Non-pigmented ciliary epithelial cell (primary cell): ENCODE results near the gene RBM47.
"Not testable (repeated sequence)": the region's sequence is repeated elsewhere in the genome, so short reads cannot be mapped to it uniquely, and the experiment has no call there.

Experiments
- DNase-seq: peaks from one replicate; pipeline ENCODE4 v3.0.0-alpha.2; 2010; ENCODE audit warnings: low read depth

The RBM47 gene

DNA sequence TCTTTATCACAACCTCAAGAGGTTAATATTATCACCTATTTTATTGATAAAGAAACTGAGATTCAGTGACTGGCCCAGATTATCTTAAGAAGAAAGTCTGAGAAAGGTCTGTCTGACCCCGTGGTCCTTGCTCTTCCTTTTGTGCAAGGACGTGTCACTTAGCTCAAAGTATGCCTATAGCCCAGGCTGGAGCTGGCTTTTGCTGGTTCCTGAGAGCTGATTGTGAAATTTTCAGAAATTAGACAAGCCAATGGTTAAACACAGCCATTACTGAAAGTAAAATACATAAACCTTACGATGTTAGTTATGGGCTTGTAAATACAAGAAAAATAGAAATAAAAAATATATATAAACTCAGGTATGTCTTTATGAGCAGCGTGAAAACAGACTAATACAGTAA, 224.5 kb downstream of the RBM47 start:
- no peak for DNase-seq

DNA sequence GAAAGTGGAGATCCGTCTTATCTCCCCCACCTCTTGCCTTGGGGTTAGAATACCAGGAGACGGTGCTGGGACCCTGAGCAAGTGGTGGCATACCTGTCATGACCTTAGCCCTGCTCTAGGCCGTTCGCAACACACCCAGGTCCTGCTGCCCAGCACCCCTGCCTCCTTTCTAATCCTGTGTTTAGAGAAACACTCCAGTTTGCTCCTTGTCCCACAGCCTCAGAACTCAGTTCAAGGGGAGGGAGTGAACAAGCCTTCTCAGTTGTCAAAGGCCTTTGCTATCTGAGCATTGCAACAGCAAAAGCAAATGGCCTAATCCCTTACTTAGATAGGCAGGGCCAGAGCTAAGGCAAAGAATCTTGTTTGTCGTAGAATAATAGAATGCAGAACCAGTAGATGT, 226.6 kb downstream of the RBM47 start:
- no peak for DNase-seq

DNA sequence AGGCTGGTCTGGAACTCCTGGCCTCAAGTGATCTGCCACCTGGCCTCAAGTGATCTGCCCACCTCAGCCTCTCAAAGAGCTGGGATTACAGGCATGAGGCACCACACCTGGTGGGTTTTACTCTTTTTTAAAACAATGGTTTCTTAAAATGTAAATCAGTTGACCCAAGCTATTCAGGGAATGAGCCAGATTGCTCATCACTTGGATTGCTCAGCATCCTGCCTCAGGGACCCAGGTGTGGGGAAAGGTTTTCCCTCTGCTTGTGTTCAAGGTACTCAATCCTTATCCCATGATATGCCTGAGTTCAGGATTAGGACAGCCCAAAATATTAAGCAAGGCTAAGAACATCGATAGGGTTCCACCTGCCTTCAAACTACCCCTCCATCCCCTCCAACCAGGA, 227.1 kb downstream of the RBM47 start:
- DNase-seq, result no peak

DNA sequence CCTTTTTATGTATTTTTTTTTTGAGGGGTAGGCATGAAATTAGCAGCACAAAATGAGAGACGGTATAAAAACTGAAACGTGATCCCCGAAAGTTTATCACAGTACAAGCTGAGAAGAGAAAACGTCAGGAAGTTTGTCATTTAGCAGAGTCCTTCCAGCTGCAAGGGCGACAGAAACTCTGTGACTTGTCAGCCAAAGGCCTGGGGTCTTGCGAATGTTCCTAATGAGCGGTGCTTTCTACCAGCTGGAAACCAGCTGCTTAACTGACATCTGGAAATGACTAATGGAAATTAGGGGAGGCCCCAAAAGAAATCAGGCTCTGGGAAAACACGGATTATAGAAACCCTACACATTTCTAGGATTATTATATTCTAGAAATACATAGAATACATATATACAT, 228.0 kb downstream of the RBM47 start:
- DNase-seq, result no peak

DNA sequence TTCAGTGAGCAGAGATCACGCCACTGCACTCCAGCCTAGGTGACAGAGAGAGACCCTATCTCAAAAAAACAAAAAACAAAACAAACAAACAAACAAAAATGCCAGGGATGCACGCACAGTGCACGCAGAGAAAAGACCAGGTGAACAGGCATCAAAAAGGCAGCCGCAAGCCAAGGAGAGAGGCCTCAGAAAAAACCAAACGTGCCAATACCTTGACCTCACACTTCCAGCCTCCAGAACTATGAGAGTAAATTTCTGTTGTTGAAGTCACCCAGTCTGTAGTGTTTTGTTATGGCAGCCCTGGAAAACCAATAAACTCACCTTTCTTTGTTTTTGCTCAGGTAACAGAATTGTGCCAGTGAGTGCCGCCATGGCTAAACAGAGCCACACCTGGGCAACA, 228.6 kb downstream of the RBM47 start:
- no peak for DNase-seq

DNA sequence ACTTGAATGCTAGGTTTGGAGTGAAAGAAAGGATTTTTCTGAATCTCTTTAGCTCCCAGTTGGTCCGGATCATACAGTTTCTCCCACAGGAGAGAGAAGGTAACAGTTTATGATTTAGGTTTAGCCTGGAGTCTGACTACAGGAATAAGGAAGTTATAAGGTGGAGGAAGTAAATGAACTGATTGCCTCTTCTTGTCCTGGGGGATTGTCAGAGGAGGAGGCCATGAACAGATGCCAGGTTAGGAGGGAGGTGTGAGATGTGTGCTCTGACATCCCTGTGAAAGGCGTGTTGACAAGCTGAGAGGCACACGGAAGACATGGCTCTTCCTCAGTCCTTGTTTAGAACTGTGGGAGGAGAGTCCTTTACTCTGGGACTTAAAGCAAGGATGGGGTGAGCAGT, 230.1 kb downstream of the RBM47 start:
- DNase-seq, result no peak

DNA sequence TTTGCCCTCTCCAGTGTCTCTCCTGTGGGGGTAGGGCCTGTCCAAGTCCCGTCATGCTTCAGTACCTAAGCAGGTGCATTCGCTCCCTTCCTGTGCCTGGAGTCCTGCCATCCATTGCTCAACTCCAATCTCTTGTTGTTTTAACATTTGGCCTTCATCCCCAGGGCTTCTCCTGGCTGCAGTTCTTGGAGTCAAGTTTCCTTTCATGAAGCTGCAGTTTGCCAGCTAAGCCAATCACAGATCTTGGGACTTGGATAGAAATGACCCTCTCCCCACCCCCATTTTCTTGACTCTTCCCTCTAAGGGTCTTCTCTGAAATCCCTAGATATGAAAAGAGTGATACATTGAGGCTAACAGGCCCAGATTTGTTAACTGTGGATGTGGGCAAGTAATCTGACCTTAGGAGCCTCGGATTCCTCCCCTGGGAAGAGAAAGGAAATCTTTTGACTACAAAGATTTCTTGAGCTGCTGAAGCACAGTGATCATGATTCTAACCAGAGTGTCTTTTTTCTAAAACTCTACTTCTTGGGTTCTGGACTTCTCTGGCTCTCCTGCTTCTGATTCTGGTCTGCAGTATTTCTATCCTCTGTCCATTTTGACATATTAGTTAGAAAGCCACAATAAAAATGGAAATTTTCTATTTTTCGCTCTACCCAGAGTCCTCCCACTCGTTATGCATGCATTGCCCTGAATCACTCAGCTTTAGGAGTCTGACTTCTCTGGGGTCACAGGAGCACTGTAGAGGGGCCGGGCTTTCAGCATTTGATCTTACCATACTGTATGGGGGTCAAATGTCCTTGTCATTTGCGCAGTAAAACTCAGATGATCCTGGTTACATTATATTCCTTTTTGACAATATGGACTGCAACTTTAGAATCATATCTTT, 233.5 kb downstream of the RBM47 start:
- no peak for DNase-seq

DNA sequence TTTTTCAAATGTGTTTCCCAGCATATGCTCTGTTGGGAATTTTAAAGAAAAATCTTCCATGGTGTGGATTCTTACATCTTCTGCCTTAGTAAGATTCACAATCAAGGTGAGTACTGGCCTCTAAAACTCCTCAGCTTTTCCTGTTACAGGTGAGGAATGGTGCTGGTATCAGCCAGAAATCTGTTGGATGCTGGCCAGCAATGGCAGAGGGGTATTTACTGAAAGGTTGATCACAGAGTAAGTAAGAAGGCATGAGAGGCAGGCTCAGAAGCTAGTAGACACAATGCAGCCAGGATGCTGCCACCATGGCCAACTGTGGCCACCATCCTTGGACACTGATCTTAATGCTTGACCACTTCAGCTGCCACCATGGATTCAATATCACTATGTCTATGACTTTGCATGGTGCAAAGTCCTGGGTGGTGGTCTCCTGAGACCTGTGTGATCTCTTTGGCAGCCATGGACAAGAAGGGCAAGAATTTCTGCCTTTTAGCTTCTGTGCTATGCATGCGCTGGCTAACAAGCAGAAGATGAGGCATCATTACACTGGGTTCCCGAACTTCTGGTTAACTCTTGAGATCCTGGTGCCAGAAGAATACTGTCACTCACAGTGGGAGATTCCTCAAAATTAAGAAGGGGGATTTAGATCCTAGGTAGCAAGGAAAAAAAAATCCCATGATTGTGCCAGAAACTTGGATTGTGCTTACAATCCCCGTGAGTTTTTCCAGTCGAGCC, 234.3 kb downstream of the RBM47 start:
- no peak for DNase-seq

DNA sequence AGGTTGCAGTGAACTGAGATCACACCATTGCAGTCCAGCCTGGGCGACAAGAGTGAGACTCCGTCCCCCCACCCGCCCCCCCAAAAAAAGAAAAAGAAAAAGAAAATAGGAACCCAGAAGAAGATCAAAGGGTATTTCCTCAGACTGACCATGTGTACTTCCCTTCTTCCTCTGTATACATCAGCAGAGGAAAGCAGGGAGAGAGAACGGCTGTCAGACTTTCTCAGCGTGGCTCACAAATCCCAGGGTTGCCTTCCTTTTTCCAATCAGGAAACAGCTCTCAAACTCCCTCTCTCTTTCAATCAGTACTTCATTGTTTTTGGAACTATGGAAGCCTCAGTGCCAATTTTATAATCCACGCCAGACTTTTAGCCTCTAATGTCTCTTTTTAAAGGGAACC, 235.4 kb downstream of the RBM47 start:
- no peak for DNase-seq

DNA sequence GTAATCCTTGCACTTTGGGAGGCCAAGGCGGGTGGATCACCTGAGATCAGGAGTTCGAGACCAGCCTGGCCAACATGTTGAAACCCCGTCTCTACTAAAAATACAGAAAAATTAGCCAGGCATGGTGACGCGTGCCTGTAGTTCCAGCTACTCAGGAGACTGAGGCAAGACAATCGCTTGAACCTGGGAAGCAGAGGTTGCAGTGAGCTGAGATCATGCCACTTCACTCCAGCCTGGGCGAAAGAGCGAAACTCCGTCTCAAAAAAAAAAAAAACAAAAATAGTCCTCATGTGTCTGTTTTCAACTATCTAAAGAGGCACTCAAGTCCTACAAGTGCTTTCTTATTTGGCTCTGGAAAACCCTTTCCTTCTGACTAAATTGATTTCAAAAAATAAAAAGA, 237.4 kb downstream of the RBM47 start:
- DNase-seq, result not testable (repeated sequence)

DNA sequence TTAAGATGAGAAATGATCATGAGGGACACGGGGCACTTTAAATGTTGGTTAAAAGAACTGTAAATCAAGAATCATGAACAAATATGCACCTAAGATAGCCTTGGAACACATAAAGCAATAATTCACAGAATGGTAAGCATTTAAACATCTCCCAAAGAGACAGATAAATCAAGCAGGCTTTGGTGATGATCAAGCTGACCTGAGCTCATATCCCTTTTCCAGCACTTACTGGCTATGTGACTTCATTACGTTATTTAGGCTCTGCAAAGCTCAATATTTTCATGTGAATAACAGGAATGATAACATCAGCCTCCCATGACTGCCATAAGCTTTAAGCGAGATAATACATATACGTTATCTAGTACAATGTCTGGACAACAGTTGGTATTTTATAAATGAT, 239.7 kb downstream of the RBM47 start:
- no peak for DNase-seq

DNA sequence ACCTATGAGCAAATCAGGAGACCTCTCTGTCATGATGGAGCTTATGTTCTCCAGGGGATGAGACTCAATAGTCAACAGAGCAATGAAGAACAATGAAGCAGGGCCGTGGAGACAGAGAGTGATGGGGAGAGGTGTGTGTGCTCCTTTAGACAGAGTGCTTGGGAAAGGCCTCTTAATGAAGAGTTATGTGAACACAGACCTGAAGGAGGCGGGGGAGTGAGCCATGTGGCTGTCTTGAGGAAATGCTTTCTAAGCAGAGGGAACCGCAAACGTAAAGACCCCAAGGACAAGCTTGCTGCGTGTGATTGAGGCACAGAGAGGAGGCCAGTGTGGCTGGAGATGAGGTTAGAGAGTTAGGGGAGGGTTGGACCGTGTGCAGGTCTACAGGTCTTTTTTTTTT, 241.4 kb downstream of the RBM47 start:
- no peak for DNase-seq

DNA sequence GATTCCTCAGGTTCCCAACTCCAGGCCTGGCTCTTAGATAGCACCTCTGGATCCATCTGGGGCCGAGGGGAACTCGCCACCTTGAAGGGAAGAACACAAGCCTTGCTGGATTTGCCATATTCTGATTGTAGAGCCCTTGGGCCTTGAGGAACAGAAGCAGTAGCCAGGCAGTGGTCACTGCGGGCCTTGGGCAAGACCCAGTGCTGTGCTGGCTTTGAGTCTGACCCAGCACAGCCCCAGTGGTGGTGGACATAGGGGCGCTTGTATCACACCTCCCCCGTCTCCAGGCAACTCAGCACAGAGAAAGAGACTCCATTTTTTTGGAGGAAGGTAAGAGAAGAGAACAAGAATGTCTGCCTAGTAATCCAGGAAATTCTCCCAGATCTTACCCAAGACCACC, 249.0 kb downstream of the RBM47 start:
- no peak for DNase-seq

DNA sequence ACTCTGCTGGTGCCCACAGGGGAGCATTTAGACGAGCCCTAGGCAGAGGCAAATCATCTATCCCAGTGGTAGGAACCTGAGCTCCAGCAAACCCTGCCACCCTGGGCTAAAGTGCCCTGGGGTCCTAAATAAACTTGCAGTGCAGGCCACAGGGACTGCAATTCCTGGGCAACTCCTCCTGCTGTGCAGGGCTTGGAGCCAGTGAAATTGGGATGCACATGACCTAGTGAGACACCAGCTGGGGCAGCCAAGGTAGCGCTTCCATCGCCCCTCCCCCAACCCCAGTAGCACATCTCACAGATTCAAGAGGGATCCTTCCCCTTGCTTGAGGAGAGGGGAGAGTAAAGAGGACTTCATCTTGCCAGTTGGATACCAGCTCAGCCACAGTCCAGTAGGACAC, 250.4 kb downstream of the RBM47 start:
- DNase-seq, result no peak

DNA sequence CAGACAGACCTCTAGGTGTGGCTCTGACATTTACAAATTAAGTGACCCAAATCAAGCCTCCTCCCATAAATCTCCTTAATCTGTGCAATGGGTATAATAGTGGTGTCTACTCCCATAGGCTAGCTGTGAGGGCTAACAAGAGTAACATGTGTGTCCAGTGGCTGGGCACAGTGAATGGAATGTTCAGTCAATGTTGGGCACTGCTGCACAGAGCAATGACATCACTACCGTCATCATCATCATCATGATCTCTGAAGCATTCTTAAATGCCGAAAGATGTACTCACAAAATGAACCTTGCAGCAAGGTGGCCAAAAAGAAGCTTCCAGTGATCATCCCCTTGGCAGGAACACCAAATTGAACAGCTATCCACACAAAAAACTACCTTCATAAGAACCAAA, 251.0 kb downstream of the RBM47 start:
- DNase-seq, result no peak

DNA sequence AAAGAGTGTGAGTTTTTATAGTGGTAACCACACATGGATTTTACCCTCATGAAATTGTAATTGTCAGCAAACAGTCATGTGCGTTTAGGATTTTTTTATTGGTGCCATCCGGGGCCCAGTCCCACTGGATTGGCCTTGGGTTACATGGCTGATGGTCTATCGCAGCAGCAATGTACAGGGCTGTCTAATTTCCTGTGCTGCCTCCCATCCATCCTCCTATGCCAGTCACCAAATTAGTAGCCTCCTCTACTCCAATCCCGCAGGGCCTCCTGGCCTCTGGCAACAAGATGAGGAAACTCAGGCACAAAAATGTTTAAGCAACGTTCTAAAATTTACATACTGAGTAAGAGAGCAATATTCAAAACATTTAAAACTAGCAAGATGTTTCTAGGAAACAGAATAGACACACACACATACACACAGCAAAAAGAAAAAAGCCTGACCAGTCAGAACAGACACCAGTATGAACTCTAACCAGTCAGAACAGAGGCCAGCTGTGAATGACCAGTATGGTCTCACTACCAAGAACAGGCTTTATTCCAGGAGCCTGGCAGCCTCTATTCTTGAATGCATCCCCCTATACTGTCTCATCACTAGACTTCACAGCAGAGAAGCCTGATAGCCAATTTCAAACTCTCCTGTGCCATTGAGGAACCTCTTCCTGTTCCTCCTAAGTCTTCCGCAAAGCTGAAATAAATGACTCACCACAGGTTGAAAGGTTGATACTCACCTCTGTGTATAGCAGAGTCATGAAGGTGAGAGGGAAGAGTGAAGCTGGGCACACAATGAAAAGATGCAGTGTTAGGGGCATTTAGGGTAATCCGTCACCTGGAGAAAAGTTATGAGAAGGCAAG, 251.9 kb downstream of the RBM47 start:
- no peak for DNase-seq

DNA sequence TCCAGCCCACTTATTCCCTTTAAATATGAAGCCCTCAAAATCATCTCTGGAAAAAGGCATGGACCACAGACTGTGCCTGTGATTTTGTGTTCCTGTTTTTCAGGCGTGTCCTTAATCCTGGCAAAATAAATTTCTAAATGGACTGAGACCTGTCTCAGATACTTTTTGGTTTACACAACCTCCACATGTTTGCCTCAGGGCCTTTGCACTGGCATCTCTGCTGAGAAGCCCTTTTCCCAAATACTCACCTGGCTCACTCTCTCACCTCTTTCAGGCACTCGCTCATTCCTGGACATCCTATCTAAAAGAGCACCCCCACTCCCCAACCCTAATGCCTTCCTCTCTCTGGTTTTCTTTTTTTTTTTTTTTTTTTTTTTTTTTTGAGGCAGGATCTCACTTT, 254.0 kb downstream of the RBM47 start:
- DNase-seq, result no peak

DNA sequence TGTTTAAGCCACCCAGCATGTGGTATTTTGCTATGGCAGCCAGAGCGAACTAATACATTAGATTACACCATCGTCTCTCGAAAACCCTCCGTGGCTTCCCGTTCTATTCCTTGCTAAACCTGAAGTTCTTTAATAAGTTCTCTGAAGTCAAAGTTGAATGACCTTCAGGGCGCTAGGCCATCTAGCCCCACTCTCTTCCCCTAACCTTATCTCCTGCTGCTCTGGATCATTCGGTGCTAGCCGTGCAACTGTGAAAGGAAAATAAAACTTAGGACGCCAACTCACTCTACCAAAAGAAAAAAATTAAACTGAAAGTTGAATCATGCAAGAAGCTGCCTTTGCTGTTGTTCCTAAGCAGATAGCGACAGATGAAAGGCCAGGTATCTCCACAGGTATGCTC, 254.6 kb downstream of the RBM47 start:
- no peak for DNase-seq

DNA sequence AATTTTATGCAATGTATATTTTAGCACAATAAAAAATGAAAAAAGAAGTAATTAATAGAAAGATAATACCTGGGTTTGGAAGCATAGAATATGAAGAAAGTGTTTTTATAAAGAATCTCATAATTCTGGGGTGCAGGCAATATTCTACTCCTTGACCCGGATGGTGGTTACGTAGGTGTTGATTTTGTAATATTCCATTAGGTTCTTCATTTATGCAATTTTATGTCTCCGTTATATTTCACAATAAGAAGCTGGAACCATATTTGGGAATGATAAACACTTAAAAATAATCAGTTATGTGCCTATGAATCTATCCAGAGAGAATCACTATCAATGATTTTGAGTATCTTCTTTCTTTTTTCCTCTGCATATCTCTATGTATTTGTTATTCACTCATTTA, 256.0 kb downstream of the RBM47 start:
- no peak for DNase-seq
